GM12801 (cell line): ENCODE results near the gene IGSF1.

ENCODE experiments used
- TF ChIP-seq, protein P1 (sequence below): IDR thresholded peaks from one replicate; pipeline ENCODE4 v1.5.1; 2011; ENCODE audit warnings: control low read depth; ENCODE audit not compliant: insufficient read length; ENCODE audit errors: extremely low read depth

The IGSF1 gene

DNA sequence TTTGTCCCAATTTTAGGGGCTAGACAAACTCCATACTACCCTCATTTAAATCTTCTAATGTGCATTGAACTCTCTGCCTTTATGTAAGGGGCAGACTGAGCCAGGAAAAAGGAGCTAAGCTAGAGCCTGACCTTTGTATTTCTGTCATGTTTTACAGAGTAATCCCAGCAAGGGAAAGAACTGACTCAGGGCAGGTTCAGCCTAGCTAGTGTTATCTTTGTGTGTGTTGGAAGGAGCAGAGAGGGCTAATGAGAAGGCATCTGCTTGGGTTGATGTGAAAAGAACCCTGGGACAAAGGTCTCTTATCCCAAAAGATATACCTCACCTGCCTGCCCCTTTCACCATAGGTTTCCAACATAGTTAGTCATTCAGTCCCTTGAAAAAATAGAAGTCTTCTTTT, 31.7 kb downstream of the IGSF1 start:
- TF ChIP-seq, protein P1, sequence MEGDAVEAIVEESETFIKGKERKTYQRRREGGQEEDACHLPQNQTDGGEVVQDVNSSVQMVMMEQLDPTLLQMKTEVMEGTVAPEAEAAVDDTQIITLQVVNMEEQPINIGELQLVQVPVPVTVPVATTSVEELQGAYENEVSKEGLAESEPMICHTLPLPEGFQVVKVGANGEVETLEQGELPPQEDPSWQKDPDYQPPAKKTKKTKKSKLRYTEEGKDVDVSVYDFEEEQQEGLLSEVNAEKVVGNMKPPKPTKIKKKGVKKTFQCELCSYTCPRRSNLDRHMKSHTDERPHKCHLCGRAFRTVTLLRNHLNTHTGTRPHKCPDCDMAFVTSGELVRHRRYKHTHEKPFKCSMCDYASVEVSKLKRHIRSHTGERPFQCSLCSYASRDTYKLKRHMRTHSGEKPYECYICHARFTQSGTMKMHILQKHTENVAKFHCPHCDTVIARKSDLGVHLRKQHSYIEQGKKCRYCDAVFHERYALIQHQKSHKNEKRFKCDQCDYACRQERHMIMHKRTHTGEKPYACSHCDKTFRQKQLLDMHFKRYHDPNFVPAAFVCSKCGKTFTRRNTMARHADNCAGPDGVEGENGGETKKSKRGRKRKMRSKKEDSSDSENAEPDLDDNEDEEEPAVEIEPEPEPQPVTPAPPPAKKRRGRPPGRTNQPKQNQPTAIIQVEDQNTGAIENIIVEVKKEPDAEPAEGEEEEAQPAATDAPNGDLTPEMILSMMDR: no peak

DNA sequence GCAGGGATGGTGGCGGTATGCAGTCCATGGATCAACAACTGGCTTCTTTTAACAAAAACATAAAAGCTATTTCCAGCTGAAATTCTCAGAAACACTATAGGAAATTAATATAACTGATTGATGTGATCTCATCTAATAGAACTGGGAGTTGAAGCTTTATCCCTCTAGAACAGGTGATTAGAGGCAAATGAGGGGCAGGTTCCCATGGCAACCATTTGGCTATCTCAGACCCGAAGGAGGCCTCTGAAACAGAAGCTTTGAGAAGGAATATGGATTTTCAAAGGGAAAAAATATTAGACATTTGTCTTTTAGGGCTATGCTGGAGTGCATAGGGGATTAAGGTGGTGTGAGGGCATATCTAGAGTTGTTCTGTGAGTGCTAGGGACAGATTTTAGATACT, 50.0 kb downstream of the IGSF1 start:
- TF ChIP-seq, protein P1: no peak

DNA sequence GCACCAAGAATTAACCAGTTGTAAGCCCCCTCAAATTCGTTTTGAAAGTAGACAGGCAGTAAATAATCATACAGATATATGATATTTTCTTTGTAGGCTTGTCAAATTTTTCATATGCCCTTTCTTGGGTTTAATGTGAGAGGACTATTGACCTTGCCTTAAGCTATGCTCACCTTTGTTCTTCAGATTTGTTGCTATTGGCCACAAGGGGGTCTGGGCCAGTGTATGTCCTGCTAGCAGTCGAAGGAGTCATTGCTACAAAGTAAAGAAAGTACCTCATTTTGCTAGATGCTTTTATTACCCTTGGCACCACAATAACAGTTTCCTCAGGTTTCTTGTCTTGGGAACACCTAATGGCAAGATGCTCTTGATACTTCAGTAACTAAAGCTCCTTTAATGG, 51.7 kb downstream of the IGSF1 start:
- TF ChIP-seq, protein P1: no peak

DNA sequence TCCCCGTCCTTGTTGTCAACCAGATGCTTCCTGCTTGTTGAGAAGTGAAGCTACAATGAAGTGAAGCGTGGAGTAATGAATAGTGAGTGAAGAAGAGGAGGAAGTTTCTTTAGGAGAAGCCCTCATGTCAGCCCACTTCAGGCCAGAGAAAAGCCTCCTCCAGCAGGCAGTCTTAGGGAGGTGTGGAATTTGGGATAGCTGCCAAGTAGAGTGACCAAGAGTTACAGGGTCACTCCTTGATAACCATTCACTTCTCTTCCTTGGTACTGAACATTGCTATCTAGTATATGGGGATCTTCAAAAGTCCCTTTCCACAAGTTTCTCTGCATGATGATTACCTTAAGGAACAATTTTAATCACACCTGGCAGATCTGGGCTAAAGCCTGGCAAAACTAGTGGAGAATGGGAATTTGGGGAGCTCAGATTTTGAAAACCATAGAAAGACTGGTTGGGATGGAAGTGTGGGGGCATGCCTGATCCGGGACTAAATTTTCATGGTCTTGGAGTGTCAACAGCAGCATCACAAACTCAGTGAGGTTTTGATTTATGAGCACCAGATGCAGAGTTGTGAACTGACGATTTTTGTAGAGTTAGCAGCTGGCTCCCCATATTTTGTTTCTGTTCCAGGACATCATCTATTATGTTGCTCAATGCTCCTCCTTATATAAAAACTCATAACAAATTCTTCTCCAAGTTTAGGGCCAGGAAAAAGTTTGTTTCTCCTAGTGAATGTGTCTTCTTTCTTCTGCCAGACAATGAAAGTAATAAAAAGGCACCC, 53.1 kb downstream of the IGSF1 start:
- TF ChIP-seq, protein P1: no peak

DNA sequence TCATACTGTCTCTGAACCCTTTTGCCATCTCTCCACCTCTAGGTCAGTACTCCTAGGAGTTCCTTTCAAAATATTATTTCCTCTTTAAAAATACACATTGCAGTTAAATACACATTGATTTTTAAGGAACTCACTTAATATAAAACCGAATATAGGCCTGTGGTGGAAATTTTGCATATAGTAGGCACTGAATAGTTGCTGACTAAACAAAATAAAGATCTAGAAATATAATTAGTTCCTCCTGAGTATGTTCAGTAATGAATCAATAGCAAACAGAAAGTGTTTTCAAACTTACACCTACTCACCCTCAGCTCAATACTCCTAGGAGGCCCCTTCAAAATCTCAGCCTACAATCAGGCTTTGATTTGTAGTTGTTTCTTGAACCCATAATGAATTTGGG, 61.5 kb downstream of the IGSF1 start:
- TF ChIP-seq, protein P1: no peak

DNA sequence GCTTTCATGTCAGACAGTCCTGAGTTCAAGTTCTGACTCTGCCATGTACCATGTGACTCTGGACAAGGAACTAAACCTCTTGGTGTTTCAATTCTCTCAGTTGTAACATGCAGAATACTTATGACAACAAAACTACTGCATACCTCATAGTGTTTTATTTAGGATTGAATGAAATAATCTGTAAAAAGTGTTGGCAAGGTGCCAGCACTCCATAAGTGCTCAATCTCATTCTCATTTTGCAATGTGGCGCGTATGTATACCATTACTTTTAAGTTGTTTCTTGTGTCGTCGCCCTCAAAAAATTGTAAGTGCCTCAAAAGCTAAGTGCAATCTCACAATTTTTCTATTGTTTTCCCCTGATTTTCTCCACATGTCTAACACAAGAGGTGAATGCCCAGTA, 62.5 kb downstream of the IGSF1 start:
- TF ChIP-seq, protein P1: no peak

DNA sequence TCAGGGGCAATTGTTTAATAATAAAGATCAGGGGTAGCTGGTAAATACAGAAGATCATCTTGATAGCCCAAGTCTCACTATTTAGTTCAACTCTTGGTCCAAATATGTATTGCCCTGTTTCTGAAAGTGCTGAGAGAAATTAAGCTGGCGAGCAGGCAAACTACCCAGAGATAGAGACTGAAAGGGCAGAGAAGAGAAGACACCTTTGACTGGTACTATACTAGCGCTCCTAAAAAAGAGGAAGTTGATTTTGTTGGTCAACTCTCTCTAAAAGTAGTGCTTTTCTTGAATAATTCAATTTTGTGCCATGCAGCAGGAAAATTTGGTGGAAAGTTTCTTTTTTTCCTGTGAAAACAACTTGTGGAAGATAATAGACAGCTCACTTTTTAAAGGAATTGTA, 64.0 kb downstream of the IGSF1 start:
- TF ChIP-seq, protein P1: no peak
